Adipocyte (in vitro differentiated cells): Measurements from ENCODE around the gene ITPA.

ENCODE experiments used
- DNase-seq: peaks from one replicate; pipeline ENCODE4 v3.0.0-alpha.2; 2015; ENCODE audit warnings: low read depth
- H3K27me3 ChIP-seq: replicated peaks from 2 replicates; pipeline ENCODE4 v1.7.0; 2013; ENCODE audit warnings: mild to moderate bottlenecking, low read length, moderate library complexity; ENCODE audit not compliant: control insufficient read depth, insufficient read depth
- H3K36me3 ChIP-seq: 2 replicates; pipeline ENCODE4 v1.7.0; 2013; ENCODE audit warnings: low read length, mild to moderate bottlenecking, moderate library complexity; ENCODE audit not compliant: control insufficient read depth, insufficient read depth, severe bottlenecking
- H3K4me1 ChIP-seq: 2 replicates; pipeline ENCODE4 v1.7.0; 2013; ENCODE audit warnings: mild to moderate bottlenecking, low read length, moderate library complexity; ENCODE audit not compliant: control insufficient read depth, insufficient read depth
- H3K4me3 ChIP-seq: 2 replicates; pipeline ENCODE4 v1.7.0; 2013; ENCODE audit warnings: mild to moderate bottlenecking, low read length, moderate library complexity
- H3K9ac ChIP-seq: 2 replicates; pipeline ENCODE4 v1.7.0; 2013; ENCODE audit warnings: mild to moderate bottlenecking, low read length, moderate library complexity
- H3K9me3 ChIP-seq: 2 replicates; pipeline ENCODE4 v1.7.0; 2013; ENCODE audit warnings: mild to moderate bottlenecking, low read length, moderate library complexity; ENCODE audit not compliant: control insufficient read depth

The ITPA gene

DNA sequence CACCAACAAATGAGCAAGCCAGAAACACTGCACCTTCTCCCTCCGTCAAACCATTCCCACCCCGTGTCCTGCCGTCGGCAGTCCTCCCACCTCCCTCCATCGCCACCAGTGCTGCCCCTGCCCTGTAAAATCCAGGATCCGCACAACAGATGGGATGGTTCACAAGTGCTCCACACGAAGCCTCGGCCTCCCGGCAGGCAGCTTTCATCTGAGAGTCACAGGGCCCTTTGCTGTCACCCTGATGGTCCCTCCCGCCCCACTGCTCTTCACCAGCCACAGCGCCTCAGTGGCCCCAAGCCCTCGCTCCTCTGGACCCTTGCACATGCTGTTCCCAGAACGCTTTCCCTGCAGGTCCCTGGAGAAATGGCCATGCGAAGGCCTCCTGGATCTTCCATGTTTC lies 17.6 kb downstream of the ITPA start:
- H3K27me3 ChIP-seq = no peaks in the 10 kb centered on the region
- no peak for DNase-seq
- no peak overlapping the region for H3K9ac ChIP-seq

DNA sequence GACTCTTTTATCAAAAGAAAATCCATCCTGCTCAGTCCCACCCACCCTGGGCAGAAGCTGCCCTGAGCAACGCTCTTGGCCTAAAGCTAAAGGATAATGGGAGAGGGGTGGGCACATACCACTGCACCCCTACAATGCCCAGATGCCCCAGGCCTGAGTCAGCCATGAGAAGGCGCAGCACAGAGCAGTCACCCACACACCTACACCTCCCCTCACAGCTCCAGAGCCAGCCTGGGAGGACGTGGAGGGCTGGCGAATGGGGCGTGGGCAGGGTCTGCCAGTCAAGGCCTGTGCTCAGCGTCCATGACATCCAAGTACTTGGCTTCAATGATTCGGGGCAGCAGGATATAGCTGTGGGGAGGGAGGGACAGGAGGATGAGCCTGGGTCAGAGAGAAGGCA lies 18.2 kb downstream of the ITPA start:
- no peaks in the 10 kb centered on the region for H3K4me1 ChIP-seq
- no peak overlapping the region for H3K9ac ChIP-seq
- peaks cover 11% of the 10 kb centered on the region for H3K36me3 ChIP-seq
- no peak overlapping the region for H3K4me3 ChIP-seq
- no peak for DNase-seq
- H3K9me3 ChIP-seq = no peaks in the 10 kb centered on the region
- H3K27me3 ChIP-seq = no peaks in the 10 kb centered on the region

More for the DNA sequence above, 17.6 kb downstream of the ITPA start:
- no peaks in the 10 kb centered on the region for H3K4me1 ChIP-seq
- no peak overlapping the region for H3K4me3 ChIP-seq
- no peaks in the 10 kb centered on the region for H3K9me3 ChIP-seq
- H3K36me3 ChIP-seq = peaks cover 14% of the 10 kb centered on the region

- Histone ChIP-seq H3K9me3 (no peaks in the 10 kb centered on the region), H3K9ac (no peak overlapping the region), H3K36me3 (peaks cover 5% of the 10 kb centered on the region), H3K4me3 (no peak overlapping the region), H3K27me3 (no peaks in the 10 kb centered on the region), H3K4me1 (no peaks in the 10 kb centered on the region)
- no peak for DNase-seq
Measured at GRCh38 chr20:3227936-3228749, 18.8 kb downstream of the ITPA start.

DNA sequence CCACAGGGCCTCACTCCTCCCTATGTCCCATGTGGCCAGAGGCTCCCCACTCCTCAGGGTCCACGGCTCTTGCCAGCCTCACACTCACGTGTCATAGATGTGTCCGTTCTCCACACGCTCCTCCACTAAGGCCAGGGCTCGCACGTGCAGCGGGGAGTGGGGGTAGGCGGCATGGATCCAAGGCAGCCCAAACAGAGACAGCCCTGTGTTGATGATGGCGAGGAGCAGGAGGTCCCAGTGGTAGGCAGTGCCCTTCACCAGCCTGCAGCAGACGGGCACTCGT lies 19.4 kb downstream of the ITPA start:
- no peak overlapping the region for H3K9ac ChIP-seq

DNA sequence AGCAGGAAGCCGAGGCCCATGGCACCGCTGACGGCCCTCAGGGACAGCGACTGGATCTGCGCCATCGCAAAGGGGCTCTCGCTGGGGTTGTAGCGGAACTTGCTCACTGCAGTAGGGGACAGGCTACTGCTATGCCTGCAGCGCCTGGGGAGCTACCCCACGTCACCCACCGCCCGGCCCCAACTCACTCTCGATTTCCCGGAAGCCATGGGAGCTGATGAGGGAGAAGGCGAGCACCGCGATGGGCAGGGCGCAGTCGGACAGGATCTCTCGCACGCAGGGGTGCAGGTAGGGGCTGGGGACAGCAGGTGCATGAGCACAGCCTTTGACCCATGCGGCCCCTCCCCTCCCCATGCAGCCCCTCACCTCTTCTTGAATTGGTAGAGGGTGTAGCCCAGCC lies 19.9 kb downstream of the ITPA start:
- Histone ChIP-seq H3K36me3 (no peaks in the 10 kb centered on the region), H3K9ac (no peak overlapping the region), H3K27me3 (no peaks in the 10 kb centered on the region), H3K4me3 (no peak overlapping the region), H3K4me1 (no peaks in the 10 kb centered on the region), H3K9me3 (no peaks in the 10 kb centered on the region)
- DNase-seq = no peak

More for the DNA sequence above, 19.4 kb downstream of the ITPA start:
- H3K4me3 ChIP-seq = no peak overlapping the region
- no peaks in the 10 kb centered on the region for H3K27me3 ChIP-seq
- H3K36me3 ChIP-seq = no peaks in the 10 kb centered on the region
- no peaks in the 10 kb centered on the region for H3K4me1 ChIP-seq
- H3K9me3 ChIP-seq = no peaks in the 10 kb centered on the region
- DNase-seq = no peak

DNA sequence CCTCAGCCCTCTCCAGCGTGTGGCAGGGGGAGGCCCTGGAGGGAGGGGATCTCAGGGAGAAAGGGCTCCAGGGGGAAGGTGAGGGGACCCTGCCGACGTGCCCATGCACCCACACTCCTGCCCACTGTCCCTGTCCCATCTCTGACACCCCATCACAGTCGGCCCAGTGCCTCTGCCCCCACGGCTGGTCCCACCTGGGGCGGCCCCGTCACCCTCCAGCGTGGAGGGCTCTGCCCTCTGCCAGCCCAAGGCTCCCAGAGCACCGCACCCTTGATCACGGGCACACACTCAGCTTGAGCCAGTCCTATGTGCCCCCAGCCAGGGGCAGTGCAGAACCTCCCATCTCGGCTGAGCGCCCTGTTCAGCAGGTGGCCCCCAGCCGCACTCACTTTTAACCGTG lies 20.5 kb downstream of the ITPA start:
- H3K4me1 ChIP-seq = no peaks in the 10 kb centered on the region
- H3K4me3 ChIP-seq = no peak overlapping the region
- H3K9ac ChIP-seq = no peak overlapping the region
- DNase-seq = no peak
- no peaks in the 10 kb centered on the region for H3K36me3 ChIP-seq
- H3K27me3 ChIP-seq = peaks cover under 1% of the 10 kb centered on the region
- H3K9me3 ChIP-seq = no peaks in the 10 kb centered on the region

DNA sequence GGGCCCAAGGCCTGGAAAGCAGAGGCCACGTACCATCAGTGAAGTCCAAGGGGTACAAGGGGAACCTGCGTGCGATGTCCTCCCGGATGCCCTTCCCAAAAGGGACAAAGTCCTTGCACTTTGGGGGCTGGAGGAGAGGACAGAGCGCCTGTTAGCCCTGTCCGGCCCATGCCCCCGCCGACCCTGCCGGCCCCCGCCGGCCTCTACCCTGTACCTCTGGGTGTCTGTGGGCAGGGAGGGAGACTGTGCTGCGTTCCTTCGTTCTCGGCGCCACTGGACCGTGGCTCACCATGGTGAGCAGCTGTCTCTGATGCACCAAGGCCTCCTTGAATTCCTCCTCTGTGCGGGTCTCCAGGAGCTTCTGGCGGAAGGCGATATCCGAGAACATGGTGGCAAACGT lies 21.8 kb downstream of the ITPA start:
- no peaks in the 10 kb centered on the region for H3K36me3 ChIP-seq
- H3K4me1 ChIP-seq = no peaks in the 10 kb centered on the region
- no peak overlapping the region for H3K9ac ChIP-seq
- H3K27me3 ChIP-seq = peaks cover 13% of the 10 kb centered on the region
- H3K9me3 ChIP-seq = no peaks in the 10 kb centered on the region
- H3K4me3 ChIP-seq = no peak overlapping the region
- no peak for DNase-seq

GRCh38 chr20:3231889-3232588 lies 22.7 kb downstream of the ITPA start:
- no peaks in the 10 kb centered on the region for H3K36me3 ChIP-seq
- peaks cover 19% of the 10 kb centered on the region for H3K27me3 ChIP-seq
- no peaks in the 10 kb centered on the region for H3K9me3 ChIP-seq
- DNase-seq = no peak
- H3K4me3 ChIP-seq = no peak overlapping the region
- no peaks in the 10 kb centered on the region for H3K4me1 ChIP-seq
- no peak overlapping the region for H3K9ac ChIP-seq

DNA sequence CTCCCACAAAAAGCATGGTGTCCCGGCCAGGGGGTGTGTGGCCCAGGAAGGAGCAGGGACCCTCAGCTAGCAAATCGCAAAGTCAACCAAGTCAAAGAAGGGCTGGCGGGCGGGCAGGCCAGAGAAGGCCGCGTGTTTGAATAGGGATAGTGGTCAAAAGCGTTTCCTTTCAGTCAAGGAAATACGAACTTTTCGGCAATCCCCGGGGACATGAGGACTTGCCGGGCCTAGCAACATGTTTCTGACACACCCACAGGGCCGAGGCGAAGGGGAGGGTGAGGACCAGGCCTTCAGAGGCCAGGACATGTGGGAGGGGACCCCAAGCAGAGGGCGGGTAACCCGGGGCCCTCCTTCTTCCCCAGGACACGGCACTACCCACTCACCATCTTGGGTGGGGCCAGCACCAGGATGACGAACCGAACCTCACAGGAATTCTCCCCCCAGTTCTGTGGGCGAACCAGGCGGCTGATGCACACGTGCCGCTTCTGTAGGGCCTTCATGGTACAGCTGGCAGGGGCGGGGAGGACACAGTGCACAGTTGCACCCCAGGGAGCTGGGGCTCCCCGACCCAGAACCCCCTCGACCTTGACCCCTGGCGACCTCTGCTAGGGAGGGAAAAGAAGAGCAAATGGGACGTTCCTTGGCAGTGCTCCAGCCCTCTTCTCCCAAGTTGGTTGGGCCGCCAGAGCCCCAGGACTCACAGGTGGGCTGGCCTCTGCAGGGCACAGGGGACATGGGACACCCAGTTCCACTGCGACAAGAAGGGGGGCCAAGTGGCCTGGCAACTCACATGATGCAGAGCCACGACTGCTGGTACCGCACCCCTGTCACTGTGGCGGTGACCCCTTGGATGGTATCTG lies 24.1 kb downstream of the ITPA start:
- Histone ChIP-seq H3K36me3 (no peaks in the 10 kb centered on the region), H3K27me3 (peaks cover 29% of the 10 kb centered on the region), H3K9me3 (no peaks in the 10 kb centered on the region), H3K4me3 (no peak overlapping the region), H3K9ac (no peak overlapping the region), H3K4me1 (peaks cover 3% of the 10 kb centered on the region)
- no peak for DNase-seq

DNA sequence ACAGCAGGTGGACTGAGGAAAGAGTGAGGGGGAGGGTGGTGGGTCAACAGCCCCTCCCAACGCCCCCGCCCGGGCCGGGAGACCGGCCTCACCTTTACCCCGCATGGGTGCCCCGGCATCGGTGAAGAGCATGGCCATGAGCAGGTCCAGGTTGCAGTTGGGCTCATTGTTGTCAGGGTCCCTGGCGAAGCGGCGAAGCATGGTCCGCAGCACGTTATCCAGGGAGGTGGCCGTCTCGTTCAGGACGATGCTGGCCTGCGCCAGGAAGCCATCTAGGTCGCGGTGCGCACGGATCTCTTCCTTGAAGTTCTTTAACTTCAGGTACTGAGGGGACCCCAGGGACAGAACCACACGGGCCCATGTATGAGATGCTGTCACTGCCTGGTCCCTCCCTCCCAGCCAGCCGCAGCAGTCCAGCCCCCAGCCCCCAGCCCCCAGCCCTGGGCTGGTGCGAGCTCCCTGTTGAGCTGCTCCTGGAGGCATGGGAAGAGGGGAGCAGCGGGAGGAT lies 24.7 kb downstream of the ITPA start:
- no peak for DNase-seq
- no peaks in the 10 kb centered on the region for H3K36me3 ChIP-seq
- H3K9ac ChIP-seq = no peak overlapping the region
- no peak overlapping the region for H3K4me3 ChIP-seq
- peaks cover 29% of the 10 kb centered on the region for H3K27me3 ChIP-seq
- H3K9me3 ChIP-seq = no peaks in the 10 kb centered on the region
- peaks cover 3% of the 10 kb centered on the region for H3K4me1 ChIP-seq

DNA sequence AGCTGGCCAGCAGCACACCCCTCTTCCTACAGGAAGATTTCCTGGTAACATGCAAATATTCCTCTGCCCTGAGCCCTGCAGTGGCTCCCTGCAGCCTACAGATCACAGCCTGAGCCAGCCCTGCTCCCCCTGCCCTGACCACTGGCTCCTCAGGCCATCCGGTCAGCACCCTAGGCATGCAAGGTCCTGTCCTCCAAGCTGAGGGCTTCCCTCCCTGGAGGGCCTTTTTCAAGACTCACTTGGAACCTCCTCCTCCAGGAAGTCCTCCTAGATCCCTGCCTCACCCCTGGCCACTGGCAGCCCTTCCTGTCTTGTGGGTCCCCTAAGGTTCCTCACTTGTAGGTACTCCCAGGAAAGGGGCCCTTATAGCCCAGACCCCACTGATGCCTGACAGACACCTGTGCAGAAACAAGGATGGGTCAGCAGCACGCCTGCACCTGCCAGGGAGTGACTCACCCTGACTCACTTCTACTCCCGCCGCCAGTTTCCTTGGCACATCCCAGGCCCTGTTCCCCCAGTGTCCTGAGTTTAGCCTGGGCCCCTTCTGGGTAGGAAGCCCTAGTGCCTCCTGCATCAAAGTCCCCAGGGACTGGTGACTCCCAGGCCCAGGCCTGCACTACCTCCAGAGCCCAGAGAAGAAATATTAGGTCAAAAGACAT lies 26.5 kb downstream of the ITPA start:
- H3K27me3 ChIP-seq = peaks cover 29% of the 10 kb centered on the region
- peaks cover 9% of the 10 kb centered on the region for H3K4me1 ChIP-seq
- DNase-seq = no peak

More for the DNA sequence above, 26.5 kb downstream of the ITPA start:
- Histone ChIP-seq H3K9ac (no peak overlapping the region), H3K36me3 (no peaks in the 10 kb centered on the region), H3K4me3 (no peak overlapping the region), H3K9me3 (no peaks in the 10 kb centered on the region)
